Activated CD4-positive, CD25-positive, alpha-beta regulatory T cell (primary cell): ENCODE data around the gene AIF1.
"Not testable (repeated sequence)": the region's sequence is repeated elsewhere in the genome, so short reads cannot be mapped to it uniquely, and the experiment has no call there.

ENCODE experiments used
- DNase-seq, 4 experiments: peaks; one replicate each; lab custom pipeline; 2025; lab: John Stamatoyannopoulos, UW

Gene AIF1

GRCh38 chr6:31580807-31581433, 34.1 kb upstream of the AIF1 start:
- DNase-seq = peak; percentile 77 to 89 (median 87)

DNA sequence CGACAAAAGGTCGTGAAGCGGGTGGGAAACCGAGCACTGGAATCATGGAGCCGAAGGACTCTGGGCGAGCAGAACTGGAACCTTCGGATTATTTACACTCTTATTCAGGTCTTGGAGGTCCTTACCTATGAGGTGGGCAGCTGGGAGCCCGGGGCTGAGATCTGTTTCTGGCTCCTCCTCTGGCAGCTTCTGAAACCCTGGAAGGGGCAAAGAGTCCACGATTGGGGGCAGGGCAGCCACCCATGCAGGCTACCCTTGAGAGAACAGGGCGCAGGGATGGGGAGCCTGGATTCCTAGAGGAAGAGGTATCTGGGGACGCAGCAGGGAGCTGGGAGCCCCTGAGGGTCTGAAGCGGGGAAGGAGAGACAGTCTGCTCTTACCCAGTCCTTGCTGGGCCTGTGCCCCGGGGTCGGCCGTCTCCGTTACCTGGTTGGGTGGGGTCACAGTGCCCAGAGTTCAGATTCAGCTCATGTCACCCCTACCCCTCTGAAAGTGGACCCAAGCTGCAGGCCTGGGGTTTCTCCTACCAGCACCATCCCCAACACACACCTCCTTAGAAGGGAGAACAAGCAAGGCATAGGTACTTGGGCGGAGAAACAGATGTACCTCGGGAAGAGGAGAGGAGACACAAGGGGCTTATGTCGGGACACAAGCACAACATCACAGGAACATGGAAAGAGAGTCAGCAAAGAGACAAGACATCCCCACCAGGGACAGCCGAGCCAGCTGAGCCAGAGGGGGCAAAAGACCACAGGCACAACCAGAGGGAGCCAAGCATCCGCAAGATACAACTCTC, 33.4 kb upstream of the AIF1 start:
- DNase-seq = no peak

DNA sequence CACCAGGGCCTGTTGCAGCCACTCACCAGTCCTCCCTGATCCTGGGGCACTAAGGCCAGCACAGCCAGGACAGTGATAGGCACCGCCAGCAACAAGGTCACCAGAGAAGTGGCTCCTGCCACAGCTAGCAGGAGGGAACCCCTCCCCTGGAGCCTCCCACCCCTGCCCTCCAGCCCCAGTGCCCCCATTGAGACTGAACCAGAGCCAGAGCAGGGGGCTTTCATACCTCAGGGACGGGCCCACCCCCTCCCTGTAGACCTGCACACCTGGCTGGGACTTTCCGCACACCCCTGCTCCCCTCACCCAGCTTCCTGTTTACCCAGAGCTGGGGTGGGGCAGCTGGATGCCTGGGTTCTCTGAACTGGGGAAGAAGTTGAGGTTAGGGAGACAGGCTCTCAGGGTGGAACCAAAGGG, 32.8 kb upstream of the AIF1 start, which contains the start of gene LTB:
LTB (minus strand) TSS at position 195 of the 414 bp plus-strand sequence; CDS start at position 188, 7 bp downstream.
- DNase-seq = peak in 3 of 4 experiments; percentile 25 to 72 (median 66)

DNA sequence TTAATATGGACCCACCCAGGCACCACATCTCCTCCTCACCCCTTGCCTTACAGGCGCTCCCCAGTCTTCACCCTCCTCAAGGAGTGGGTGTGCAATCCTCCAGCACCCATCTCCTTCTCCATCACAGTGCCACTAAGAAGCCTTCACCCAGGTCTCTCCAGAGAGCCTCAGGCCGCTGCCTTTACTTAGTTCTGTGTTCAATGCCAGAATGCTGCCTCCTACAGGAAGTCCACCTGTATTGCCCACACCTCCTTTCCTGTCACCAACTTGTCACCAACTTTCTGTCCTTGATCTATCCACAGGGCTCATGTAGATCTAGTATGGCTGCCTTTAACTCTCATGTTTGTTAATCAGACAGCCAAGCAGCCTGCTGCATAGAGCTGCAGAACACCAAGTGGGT, 29.5 kb upstream of the AIF1 start:
- no peak for DNase-seq

GRCh38 chr6:31586008-31586407, 29.0 kb upstream of the AIF1 start, which contains the start of gene LST1:
TSS of gene LST1 (plus strand) at chr6:31586277. CDS start at chr6:31587300, 1,023 bp downstream.
- DNase-seq = no peak

GRCh38 chr6:31586599-31587281, 28.3 kb upstream of the AIF1 start:
- DNase-seq = peak in 1 of 4 experiments; percentile 8

DNA sequence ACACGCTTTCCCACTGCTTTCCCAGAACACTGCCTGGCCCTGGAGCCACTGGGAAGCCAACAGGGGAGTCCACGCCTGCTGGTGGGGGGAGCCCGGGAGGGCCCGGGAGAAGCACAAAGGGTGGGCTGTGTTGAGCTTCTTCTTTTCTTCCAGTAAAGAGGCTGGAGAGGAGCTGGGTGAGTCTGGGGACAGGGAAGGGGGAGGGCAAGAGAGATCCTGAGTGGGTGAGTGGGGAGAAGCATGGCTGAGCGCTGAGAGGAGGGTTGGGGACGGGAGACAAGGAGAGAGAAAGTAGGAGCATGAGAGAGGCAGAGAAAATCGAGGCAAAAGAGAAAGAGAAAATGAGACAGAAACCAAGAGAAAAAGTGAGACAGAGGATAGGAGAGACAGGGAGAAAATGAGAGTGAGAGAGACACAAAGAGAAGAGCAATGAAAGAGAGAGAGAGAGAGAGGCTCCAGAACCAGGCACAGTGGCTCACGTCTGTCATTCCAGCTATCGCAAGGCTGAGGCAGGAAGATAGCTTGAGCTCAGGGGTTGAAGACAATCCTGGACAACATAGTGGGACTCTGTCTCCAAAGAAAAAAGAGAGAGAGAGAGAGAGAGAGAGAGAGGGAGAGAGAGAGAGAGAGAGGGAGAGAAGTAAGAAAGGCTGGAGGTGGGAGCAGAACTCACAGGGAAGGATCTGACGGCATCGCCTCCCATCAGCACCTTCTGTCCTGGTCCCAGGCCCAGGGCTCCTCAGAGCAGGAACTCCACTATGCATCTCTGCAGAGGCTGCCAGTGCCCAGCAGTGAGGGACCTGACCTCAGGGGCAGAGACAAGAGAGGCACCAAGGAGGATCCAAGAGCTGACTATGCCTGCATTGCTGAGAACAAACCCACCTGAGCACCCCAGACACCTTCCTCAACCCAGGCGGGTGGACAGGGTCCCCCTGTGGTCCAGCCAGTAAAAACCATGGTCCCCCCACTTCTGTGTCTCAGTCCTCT, 26.9 kb upstream of the AIF1 start:
- DNase-seq = no peak

GRCh38 chr6:31588871-31589650, 26.0 kb upstream of the AIF1 start:
- no peak for DNase-seq

DNA sequence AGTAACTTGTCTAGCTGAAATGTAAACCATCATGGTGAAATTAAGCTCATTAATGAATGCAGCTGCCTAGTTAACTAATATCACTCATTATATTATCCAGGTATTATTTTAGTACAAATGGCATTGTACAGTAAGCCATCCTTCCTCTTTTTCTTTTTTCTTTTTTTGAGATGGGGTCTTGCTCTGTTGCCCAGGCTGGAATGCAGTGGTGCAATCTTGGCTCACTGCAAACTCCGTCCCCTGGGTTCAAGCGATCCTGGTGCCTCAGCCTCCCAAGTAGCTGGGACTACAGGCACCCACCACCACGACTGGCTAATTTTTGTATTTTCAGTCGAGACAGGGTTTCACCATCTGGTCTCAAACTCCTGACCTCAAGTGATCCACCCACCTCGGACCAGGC, 24.3 kb upstream of the AIF1 start:
- DNase-seq = not testable (repeated sequence)

GRCh38 chr6:31592396-31592771, 22.6 kb upstream of the AIF1 start:
- no peak for DNase-seq

- DNase-seq = no peak
Measured at GRCh38 chr6:31597006-31597405, 18.0 kb upstream of the AIF1 start.

GRCh38 chr6:31607317-31607716, 7.7 kb upstream of the AIF1 start:
- no peak for DNase-seq

DNA sequence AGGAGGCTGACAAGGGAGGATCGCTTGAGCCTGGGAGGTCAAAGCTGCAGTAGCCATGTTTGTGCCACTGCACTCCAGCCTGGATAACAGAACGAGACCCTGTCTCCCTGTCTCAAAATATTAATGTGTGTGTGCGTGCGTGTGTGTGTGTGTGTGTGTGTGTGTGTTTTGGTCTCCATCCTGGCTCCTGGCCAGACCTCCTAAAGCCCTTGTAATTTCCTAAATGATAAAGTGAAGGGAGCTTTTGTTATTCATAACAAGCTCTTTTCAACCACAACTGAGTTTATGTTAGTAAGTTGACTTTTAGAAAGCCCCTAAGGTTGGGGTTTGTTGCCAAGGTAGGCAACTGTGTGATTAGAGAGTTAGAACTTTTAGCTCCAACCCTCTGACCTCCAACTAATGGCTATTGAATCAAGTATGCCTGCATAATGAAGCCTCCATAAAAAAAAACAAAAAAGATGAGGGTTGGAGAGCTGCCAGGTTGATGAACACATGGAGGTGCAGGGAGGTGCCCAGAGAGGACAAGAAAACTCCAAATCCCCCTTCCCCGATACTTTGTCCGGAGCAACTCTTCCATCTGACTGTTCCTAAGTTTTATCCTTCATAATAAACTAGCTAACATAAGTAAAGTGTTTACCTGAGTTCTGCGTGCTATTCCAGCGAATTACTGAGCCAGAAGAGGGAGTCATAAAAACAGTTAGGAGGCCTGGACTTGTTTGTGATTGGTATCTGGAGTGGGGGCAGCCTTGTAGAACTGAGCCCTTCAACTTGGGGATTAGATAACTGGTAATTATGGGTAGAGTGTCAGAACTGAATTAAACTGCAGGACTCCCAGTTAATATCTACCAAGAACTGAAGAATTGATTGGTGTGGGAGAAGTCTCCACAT, 5.3 kb upstream of the AIF1 start:
- DNase-seq = no peak

GRCh38 chr6:31610968-31611367, 4.1 kb upstream of the AIF1 start:
- DNase-seq = no peak

- DNase-seq = no peak
Measured at GRCh38 chr6:31614075-31614619, 887 bp upstream of the AIF1 start.

GRCh38 chr6:31615748-31616147, 714 bp downstream of the AIF1 start:
- no peak for DNase-seq

DNA sequence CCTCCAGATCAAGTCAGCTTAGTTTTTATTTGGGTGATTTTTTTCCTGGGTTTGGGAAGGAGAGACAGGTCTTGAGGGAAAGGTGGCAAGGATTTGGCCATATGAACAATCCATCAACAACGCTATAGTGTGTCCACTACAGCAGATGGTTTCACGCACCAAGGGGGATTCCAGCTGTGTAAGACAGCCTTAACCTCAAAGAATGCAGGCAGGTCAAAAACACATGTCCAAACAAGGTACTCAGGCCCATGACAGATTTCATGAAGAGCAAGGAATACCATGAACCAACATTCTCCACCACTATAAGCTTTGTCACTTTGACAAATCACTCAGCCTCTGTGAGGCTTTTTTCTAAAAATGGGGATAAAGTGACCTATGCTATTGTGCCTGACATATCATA, 2.0 kb downstream of the AIF1 start:
- no peak for DNase-seq

DNA sequence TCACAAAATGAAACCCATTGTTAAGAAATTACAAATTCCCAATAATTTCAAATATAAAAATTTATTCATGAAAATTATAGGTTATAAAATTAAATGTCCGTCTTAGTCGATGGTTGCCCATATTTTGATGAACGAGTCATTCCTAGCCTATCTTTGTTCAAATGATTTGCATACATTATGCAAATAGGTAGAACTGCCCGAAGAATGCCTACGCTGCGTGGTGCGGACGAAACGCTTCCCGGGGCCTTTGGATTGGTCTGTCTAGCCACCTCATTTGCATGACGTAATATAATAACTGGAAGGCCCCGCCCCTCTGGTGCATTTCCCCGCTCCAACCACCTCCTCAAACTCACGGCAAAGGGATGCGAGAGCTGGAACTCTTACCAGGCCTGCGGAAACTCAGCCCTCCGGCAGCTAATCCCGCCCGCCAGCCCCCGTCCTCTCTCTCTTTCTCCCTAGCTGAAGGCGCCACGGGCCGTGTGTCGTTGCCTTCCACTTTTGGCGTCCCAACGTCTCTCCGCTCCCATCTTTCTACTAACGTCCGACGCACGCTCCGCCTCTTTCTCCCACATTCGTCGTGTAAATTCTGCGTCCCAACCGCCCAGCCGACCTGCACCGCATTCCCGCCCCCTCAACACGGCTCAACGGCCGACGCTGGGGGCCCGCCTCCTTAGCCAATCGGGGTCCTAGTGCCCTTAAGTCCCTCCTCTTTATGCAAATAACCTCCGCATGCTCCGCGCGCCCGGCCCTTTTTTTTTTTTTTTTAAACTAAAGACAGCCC, 5.0 kb downstream of the AIF1 start:
- DNase-seq = peak; percentile 91 to 99 (median 99)
